H1 (cell line): Measurements from ENCODE around the gene ERG28. TPM values are rescaled to one million over a fixed set of nuclear protein-coding genes. Genes with fewer than 3 reads are reported as not detected.

ENCODE experiments used
- CEBPB ChIP-seq: IDR thresholded peaks from 2 replicates; pipeline ENCODE4 v1.6.1; 2012; ENCODE audit warnings: low read depth, low read length
- JUND ChIP-seq: IDR thresholded peaks from 2 replicates; pipeline ENCODE4 v1.6.1; 2011; ENCODE audit warnings: mild to moderate bottlenecking, improper control_type of control experiment, low read length
- MAFK ChIP-seq: IDR thresholded peaks from 2 replicates; pipeline ENCODE4 v1.6.1; 2012; ENCODE audit warnings: low read depth, mild to moderate bottlenecking, improper control_type of control experiment, low read length
- SP4 ChIP-seq: IDR thresholded peaks from 2 replicates; pipeline ENCODE4 v1.6.1; 2012; ENCODE audit warnings: low read length, inconsistent platforms
- polyA plus RNA-seq, 7 experiments: library from polyadenylated mRNA; depleted of rRNA in 3 of 7; stranded (reverse) in 5 of 7; unstranded in 2 of 7; fragments of >200 nt in 5 of 7; fragments of 200-250 nt in 2 of 7; gene quantifications; 1 replicate in 5 of 7; 2 replicates in 1 of 7; 4 replicates in 1 of 7; pipeline versions ENCODE4 v1.2.1 to v1.2.3, GENCODE V29; 2011 to 2013; ENCODE audit warnings: missing spikeins in 2 of 7, mixed read lengths in 2 of 7
- total RNA-seq: library from RNA; stranded (reverse); fragmentation: NEBNext Ultra II Directional; extraction: Animal tissue kit (Norgen Biotek cat#: 25700); gene quantifications from 2 replicates; pipeline ENCODE4 v1.2.1, GENCODE V29; 2021

Gene ERG28
- total and polyA plus RNA-seq, 2 of the 8 experiments (the other 6 are each of a cell fraction or from before 2014, with no cell fraction given) = 32.6 to 56.7 TPM

GRCh38 chr14:75628816-75629215 is 31.9 kb downstream of the ERG28 start (continued):
- TF ChIP-seq MAFK (no peak), CEBPB (no peak), JUND (no peak), SP4 (no peak)
